Activated T-helper 2 cell treated with anti-CD3 and anti-CD28 coated beads, Interferon-gamma antibody, Interleukin-2, Interleukin-4, amounts not matched to agents 10 μg/mL and 5 μg/mL and 100 μg/mL, durations not matched to agents 14 hours and 24 hours and 36 hours (primary cell): ENCODE data around the gene AFAP1L1. TPM values are rescaled to one million over a fixed set of nuclear protein-coding genes. Genes with fewer than 3 reads are reported as not detected.

ENCODE experiments used
- DNase-seq: peaks from one replicate; pipeline ENCODE4 v3.0.0; 2021; ENCODE audit warnings: low spot score
- H3K27ac Mint-ChIP-seq: one replicate; pipeline ENCODE4 v1.8.0; 2021; ENCODE audit warnings: mixed read lengths
- H3K27me3 Mint-ChIP-seq: one replicate; pipeline ENCODE4 v1.8.0; 2021; ENCODE audit warnings: low read depth, mixed read lengths
- H3K36me3 Mint-ChIP-seq: one replicate; pipeline ENCODE4 v1.8.0; 2021; ENCODE audit warnings: low read depth, mixed read lengths
- H3K4me1 Mint-ChIP-seq: one replicate; pipeline ENCODE4 v1.8.0; 2021; ENCODE audit warnings: low read depth, mixed read lengths
- H3K4me3 Mint-ChIP-seq: one replicate; pipeline ENCODE4 v1.8.0; 2021; ENCODE audit warnings: low read depth, mild to moderate bottlenecking, moderate library complexity, mixed read lengths
- H3K9me3 Mint-ChIP-seq: one replicate; pipeline ENCODE4 v1.8.0; 2021; ENCODE audit warnings: mixed read lengths
- intact Hi-C: fragments of 100-400 bp; cut with micrococcal nuclease; formaldehyde crosslinking; loops from one replicate; pipeline ENCODE4 v1.15.1; 2023
- total RNA-seq: library from RNA; stranded (reverse); gene quantifications from 2 replicates; pipeline ENCODE4 v1.2.3, GENCODE V29; 2022

Gene AFAP1L1
- total RNA-seq, 1 donor from 2014 or later = not detected

DNA sequence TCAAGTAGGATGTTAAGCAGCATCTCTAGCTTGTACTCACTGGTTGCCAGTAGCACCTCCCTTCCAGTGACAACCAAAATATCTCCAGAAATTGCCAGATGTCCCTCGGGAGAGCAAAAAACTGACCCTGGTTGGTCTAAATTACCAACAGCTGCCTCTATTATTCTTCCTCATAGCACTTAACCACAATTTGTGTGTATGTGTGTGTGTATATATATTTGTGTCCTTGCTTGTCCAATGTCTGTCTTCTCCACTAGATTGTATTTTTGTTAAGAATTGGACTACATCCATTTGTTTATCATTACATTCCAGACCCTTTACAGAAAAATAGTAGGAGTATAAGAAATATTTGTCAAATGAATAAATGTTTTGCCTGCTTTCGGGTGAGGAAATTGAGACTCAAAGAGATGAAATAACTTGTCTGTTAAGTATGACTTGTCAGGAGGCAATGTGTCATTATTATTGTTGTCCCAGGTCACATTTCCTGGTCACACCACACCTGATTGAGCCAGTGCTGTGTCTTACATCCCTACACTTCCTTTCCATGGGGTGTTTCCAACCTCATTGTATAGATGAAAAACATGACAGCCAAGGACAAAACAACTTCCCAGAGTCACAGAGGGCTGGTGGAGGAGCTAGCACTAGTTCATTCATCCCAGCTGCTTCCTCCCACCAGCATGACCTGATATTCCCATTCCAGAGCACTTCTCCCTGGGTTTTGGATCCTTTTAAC is 62.2 kb downstream of the AFAP1L1 start:
- Mint-ChIP-seq H3K4me3 (no peak overlapping the region), H3K27ac (no peak overlapping the region), H3K36me3 (no peaks in the 10 kb centered on the region), H3K27me3 (peaks cover 24% of the 10 kb centered on the region), H3K9me3 (no peaks in the 10 kb centered on the region), H3K4me1 (no peaks in the 10 kb centered on the region)
- intact Hi-C loops = no loop called here
- no peak for DNase-seq

DNA sequence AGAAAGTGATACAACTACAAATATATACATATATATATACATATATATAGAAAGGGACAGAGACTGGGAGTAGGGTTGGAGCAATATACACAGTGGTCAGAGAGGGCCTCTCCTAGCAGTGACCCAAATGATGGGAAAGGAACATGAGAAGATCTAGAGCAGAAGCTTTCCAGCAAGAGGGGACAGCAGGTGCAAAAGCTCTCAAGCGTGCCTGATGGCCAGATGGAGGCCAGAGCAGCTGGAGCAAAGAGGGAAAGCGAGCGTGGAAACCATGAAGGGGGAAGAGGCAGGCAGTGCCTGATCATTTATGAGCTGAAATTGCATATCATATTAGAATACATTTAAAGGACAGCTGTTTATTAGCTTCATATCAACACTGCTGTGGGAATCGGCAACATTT is 66.1 kb downstream of the AFAP1L1 start:
- no peak for DNase-seq
- no peak overlapping the region for H3K27ac Mint-ChIP-seq
- intact Hi-C loops = no loop called here
- no peaks in the 10 kb centered on the region for H3K4me1 Mint-ChIP-seq
- H3K4me3 Mint-ChIP-seq = no peak overlapping the region
- H3K27me3 Mint-ChIP-seq = peaks cover 27% of the 10 kb centered on the region
- H3K36me3 Mint-ChIP-seq = no peaks in the 10 kb centered on the region
- H3K9me3 Mint-ChIP-seq = no peaks in the 10 kb centered on the region

DNA sequence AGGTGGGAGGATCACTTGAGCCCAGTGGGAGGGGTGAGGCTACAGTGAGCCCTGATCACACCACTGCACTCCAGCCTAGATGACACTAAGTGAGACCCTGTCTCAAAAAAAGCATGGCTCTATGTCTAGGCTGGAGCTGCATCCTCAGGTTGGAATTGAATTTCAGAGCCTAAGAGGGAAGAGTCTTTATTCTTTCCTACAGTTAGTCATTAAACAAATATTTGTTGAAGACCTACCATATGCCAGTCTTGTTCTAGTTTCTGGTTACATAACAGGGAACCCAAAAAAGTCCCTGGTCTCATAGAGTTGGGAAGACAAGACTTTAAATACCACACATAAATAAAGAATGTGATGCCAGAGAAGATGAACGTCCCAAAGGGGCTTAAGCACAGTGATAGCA is 66.7 kb downstream of the AFAP1L1 start:
- H3K4me3 Mint-ChIP-seq = no peak overlapping the region
- DNase-seq = no peak
- intact Hi-C loops = no loop called here
- no peak overlapping the region for H3K27ac Mint-ChIP-seq
- H3K36me3 Mint-ChIP-seq = no peaks in the 10 kb centered on the region
- H3K27me3 Mint-ChIP-seq = peaks cover 27% of the 10 kb centered on the region
- H3K9me3 Mint-ChIP-seq = no peaks in the 10 kb centered on the region
- no peaks in the 10 kb centered on the region for H3K4me1 Mint-ChIP-seq

DNA sequence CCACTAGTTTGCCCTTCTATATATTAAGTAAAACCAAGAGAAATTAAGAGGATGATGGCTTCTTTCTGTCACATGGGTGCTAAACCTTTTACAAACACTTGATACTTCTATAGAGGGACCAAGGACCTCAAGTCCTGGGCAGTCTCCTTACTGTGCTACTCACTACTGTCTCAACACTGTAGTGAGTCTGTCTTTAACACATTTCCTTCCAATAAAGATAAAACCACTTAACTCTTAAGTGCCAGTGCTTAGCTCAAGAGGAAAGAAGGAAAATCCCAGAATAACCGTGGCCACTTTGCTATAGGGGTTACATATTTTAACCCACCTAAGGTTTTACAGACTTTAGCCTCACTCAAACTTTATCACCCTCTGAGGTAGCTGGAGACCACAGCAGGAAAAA is 69.3 kb downstream of the AFAP1L1 start:
- peaks cover 7% of the 10 kb centered on the region for H3K36me3 Mint-ChIP-seq
- H3K4me1 Mint-ChIP-seq = peaks cover 12% of the 10 kb centered on the region
- no peak overlapping the region for H3K4me3 Mint-ChIP-seq
- intact Hi-C loops = no loop called here
- no peaks in the 10 kb centered on the region for H3K9me3 Mint-ChIP-seq
- no peak overlapping the region for H3K27ac Mint-ChIP-seq
- peaks cover 24% of the 10 kb centered on the region for H3K27me3 Mint-ChIP-seq
- DNase-seq = no peak

DNA sequence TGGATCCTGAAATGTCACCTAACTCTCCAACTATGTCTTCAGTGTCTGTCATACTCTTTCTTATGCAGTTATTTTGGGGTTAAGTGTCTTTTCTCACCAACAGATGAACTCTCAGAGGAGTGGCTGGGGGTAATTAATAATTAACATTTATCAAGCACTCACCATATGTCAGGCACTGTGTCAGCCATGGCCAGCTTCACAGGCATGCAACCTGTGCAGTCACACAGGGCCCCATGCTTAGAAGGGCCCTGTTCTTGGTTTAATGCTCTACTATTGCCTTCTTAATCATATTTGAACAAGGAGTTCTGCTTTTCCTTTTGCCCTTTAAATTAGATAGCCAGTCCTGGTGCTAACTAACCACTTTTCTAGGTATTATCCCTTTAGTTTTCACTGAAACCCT is 70.2 kb downstream of the AFAP1L1 start:
- intact Hi-C loops = no loop called here
- peaks cover 13% of the 10 kb centered on the region for H3K36me3 Mint-ChIP-seq

DNA sequence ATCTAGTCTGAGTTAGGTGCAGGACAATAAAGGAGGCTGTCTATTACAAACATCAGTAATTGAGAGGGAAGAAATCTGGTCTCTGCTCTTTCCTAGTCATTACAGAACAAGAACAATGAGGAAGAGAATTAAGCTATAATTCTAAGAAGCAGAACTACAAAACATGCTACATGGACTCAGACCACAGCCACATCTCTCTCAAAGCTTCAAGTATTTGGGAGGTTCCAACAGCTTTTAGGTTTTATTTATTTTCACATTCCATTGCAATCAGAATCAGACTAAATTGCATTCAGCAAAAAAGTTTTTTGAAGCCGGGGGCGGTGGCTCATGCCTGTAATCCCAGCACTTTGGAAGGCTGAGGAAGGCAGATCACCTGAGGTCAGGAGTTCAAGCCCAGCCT is 72.5 kb downstream of the AFAP1L1 start:
- Mint-ChIP-seq H3K4me3 (peak overlapping the region; percentile 49), H3K36me3 (peaks cover 35% of the 10 kb centered on the region), H3K27me3 (peaks cover 9% of the 10 kb centered on the region), H3K9me3 (no peaks in the 10 kb centered on the region), H3K4me1 (peaks cover 34% of the 10 kb centered on the region), H3K27ac (peak overlapping the region; percentile 28)
- intact Hi-C loops = loop anchor here (2.0 kb wide), 1 partner anchor 657 kb away; the partner anchor contains the start of genes HMGXB3 and TIGD6
- DNase-seq = no peak

More for the DNA sequence above, 70.2 kb downstream of the AFAP1L1 start:
- no peak for DNase-seq
- Mint-ChIP-seq H3K4me1 (peaks cover 13% of the 10 kb centered on the region), H3K9me3 (no peaks in the 10 kb centered on the region), H3K4me3 (no peak overlapping the region), H3K27me3 (peaks cover 21% of the 10 kb centered on the region), H3K27ac (no peak overlapping the region)

DNA sequence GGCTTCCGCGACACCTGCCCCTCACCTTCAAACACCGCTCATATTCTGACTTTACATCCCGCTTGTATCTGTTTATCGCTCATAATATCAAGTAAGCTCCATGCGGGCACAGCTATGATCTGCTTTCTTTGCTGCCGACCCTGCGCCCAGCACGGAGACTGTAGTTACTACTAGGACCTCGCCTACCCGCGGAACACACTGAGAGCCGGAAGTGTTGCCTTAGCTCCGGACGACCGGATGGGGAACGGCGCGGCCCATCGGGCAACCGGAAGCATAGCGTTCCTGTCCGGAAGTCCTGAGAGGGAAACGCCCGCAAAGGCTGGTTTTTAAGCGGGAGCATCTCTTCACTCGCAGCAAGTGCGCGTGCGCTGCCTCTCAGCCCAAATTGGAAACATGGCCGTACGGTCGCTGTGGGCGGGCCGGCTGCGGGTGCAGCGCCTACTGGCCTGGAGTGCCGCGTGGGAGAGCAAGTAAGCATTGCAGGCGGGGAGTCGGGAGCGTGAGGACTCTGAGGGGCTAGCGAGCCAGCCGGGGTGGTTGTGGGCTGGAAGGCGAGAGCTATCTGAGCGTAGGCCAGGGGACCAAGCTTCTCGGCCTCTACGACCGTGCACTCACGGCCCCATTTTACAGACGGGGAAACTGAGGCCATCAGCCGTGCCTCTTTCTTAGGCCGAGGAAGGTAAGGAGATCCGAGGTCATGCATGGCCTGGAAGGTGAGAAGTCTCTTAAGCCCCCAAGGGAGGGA is 73.7 kb downstream of the AFAP1L1 start, which contains the start of gene GRPEL2:
Gene GRPEL2, plus strand, starts transcription at position 353 of the 745 bp plus-strand sequence. Its CDS starts 41 bp downstream, at position 394.
- Mint-ChIP-seq H3K4me3 (peak within 1 kb of the TSS; percentile 98), H3K36me3 (peaks cover 46% of the 10 kb centered on the region), H3K4me1 (peaks cover 42% of the 10 kb centered on the region), H3K27me3 (peaks cover 1% of the 10 kb centered on the region), H3K9me3 (no peaks in the 10 kb centered on the region), H3K27ac (peak within 1 kb of the TSS; percentile 94)
- DNase-seq = peak; percentile 88
- intact Hi-C loops = loop anchor here (1.0 to 5.0 kb wide), 5 partner anchors 12 to 655 kb away; partner anchors contain the start of genes CSNK1A1, HMGXB3, SLC26A2 and TIGD6

DNA sequence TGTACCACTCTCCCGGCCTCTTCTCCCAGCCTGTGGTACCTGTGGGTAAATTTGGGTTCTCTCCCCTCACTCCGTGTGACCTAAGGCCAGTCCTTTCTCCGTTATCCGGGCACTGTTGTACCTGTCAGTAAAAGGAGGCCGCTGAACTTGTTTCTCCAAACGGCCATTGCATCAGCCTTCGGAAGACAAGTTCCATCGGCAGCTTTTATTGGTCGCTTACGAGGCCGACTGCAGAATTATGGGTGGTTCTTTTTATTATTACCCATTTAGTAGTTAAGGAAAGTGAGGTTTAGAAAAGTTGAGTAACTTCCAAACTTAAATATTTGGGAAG is 74.2 kb downstream of the AFAP1L1 start:
- Mint-ChIP-seq H3K4me3 (peak overlapping the region; percentile 98), H3K9me3 (no peaks in the 10 kb centered on the region), H3K36me3 (peaks cover 52% of the 10 kb centered on the region), H3K27me3 (peaks cover 1% of the 10 kb centered on the region), H3K27ac (peak overlapping the region; percentile 94), H3K4me1 (peaks cover 47% of the 10 kb centered on the region)
- no peak for DNase-seq
- intact Hi-C loops = loop anchor here (1.0 to 5.0 kb wide), 5 partner anchors 11 to 655 kb away; partner anchors contain the start of genes CSNK1A1, HMGXB3, SLC26A2 and TIGD6

DNA sequence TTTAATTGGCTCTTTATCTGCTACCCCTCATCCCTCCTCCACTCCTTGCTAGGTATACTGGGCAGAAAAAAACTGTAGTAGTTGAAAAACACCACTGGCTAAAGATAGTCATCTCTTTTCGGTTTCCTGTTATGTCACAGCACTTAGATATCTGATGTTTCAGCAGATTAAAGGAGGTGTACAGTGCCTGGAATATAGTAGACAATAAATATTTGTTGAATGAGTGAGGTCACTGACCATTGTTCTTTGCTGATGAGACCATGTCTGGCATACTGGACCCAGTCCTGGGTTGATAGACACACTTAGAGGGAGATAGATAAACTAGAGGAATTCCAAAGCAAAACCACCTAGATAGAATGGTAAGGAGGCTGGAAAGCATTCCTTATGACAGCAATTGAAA is 76.9 kb downstream of the AFAP1L1 start:
- Mint-ChIP-seq H3K4me1 (peaks cover 59% of the 10 kb centered on the region), H3K9me3 (no peaks in the 10 kb centered on the region), H3K27ac (peak overlapping the region; percentile 76), H3K36me3 (peaks cover 75% of the 10 kb centered on the region), H3K4me3 (peak overlapping the region; percentile 98), H3K27me3 (no peaks in the 10 kb centered on the region)
- no peak for DNase-seq
- intact Hi-C loops = loop anchor here (5.0 kb wide), 2 partner anchors 556 to 614 kb away; partner anchors contain the start of gene SLC26A2

DNA sequence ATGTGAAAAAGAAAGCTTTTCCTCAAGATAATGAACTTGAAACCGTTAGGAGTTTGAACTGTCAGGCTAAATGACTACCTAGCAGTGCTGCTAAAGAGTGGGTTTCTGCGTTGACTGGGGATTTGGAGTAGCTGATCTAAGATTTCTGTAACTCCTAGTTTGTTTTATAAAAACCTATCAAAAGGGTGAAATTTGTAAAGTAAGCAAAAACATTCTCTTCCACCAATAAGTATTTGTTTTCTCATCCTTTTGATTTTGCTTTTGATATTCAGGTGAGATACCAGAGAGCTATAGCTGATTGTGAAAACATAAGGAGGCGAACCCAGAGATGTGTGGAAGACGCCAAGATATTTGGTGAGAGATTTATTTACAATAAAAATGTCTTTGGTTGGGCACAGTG is 77.7 kb downstream of the AFAP1L1 start:
- peak overlapping the region; percentile 98 for H3K4me3 Mint-ChIP-seq
- intact Hi-C loops = loop anchor here (5.0 kb wide), 2 partner anchors 557 to 613 kb away; partner anchors contain the start of gene SLC26A2
- H3K9me3 Mint-ChIP-seq = no peaks in the 10 kb centered on the region
- H3K36me3 Mint-ChIP-seq = peaks cover 82% of the 10 kb centered on the region
- no peak for DNase-seq
- no peaks in the 10 kb centered on the region for H3K27me3 Mint-ChIP-seq
- H3K4me1 Mint-ChIP-seq = peaks cover 60% of the 10 kb centered on the region
- peak overlapping the region; percentile 36 for H3K27ac Mint-ChIP-seq

DNA sequence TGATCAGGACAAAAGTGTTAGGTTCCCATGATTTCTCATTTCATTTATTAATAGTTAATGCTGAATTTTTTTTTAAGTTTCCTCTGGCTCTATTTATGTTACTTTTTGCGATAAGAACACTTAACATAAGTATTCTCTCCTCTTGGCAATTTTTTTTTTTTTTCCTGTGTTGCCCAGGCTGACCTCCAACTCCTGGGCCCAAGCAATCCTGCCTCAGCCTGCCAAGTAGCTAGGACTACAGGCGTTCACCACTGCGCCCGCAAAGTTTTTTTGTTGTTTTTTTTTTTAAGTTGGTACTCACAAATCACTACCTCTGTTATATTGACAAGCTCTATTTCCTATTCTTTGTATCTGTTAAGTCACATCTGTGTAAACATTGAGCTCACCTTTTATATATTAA is 80.5 kb downstream of the AFAP1L1 start:
- Mint-ChIP-seq H3K9me3 (no peaks in the 10 kb centered on the region), H3K27me3 (no peaks in the 10 kb centered on the region), H3K27ac (no peak overlapping the region), H3K36me3 (peaks cover 88% of the 10 kb centered on the region), H3K4me1 (peaks cover 70% of the 10 kb centered on the region), H3K4me3 (no peak overlapping the region)
- intact Hi-C loops = no loop called here
- DNase-seq = no peak

DNA sequence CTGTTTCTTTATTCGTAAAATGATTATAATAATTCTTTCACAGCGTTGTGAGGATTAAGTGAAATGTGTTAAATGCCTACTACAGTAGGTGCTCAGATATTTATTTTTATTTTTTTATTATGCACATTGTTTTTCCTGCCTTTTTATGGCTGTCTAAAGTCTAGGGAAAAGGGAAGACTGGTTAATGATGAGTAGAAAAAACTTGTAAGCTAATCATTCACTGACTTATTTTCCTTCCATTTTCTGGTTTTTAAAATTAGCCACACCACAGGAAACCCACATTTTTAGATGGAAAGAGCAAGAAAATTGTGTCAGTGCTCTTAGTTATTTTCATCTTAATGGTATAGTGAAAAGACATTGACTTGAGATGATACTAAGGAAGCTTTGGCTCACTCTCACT is 82.3 kb downstream of the AFAP1L1 start:
- DNase-seq = no peak
- intact Hi-C loops = no loop called here
- H3K9me3 Mint-ChIP-seq = no peaks in the 10 kb centered on the region
- H3K27me3 Mint-ChIP-seq = no peaks in the 10 kb centered on the region
- peaks cover 73% of the 10 kb centered on the region for H3K36me3 Mint-ChIP-seq
- no peak overlapping the region for H3K4me3 Mint-ChIP-seq
- peak overlapping the region; percentile 56 for H3K27ac Mint-ChIP-seq
- H3K4me1 Mint-ChIP-seq = peaks cover 64% of the 10 kb centered on the region

DNA sequence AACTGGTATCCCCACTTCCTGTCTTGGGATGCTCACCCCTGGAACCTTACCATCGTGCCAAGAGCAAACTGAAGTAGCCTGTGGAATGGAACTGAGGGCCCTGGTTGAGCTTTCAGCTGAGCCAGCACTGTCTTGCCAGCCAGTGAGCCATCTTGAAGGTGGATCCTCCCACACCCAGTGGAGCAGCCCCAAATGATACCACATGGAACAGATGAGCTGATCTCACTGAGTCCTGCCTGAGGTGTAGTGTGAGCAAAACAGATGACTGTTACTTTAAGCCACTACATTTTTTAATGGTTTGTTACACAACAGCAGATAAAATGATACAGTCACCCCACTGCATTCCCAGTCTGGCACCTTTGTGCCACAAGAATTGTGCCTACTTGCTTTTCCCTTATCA is 84.0 kb downstream of the AFAP1L1 start:
- Mint-ChIP-seq H3K4me1 (peaks cover 67% of the 10 kb centered on the region), H3K4me3 (no peak overlapping the region), H3K36me3 (peaks cover 63% of the 10 kb centered on the region), H3K27me3 (no peaks in the 10 kb centered on the region), H3K27ac (peak overlapping the region; percentile 67), H3K9me3 (no peaks in the 10 kb centered on the region)
- intact Hi-C loops = loop anchor here (2.0 to 5.0 kb wide), 2 partner anchors 195 to 973 kb away; partner anchors contain the start of genes CSNK1A1 and FBXO38
- no peak for DNase-seq
